Measurements from ENCODE around the gene ARHGAP20.

Gene ARHGAP20

GRCh38 chr11:110734790-110735189 is 22.6 kb upstream of the ARHGAP20 start:
- DNase-seq (no peak), ATAC-seq (no peak)
- Mint-ChIP-seq H3K27me3 (peaks cover 8% of the 10 kb centered on the region), H3K4me3 (no peak overlapping the region), H3K4me1 (no peaks in the 10 kb centered on the region), H3K27ac (no peak overlapping the region), H3K9me3 (no peaks in the 10 kb centered on the region)

GRCh38 chr11:110730773-110731172 is 18.5 kb upstream of the ARHGAP20 start:
- no peak for DNase-seq
- Mint-ChIP-seq H3K9me3 (peaks cover 5 to 9% of the 10 kb centered on the region in 2 donors), H3K4me3 (no peak overlapping the region), H3K27me3 (peaks cover 34% of the 10 kb centered on the region), H3K4me1 (no peaks in the 10 kb centered on the region), H3K27ac (no peak overlapping the region)
- ATAC-seq: no peak

GRCh38 chr11:110728883-110729282 is 16.6 kb upstream of the ARHGAP20 start:
- H3K4me3 Mint-ChIP-seq: no peak overlapping the region
- H3K4me1 Mint-ChIP-seq: no peaks in the 10 kb centered on the region
- DNase-seq (no peak), ATAC-seq (no peak)
- H3K27ac Mint-ChIP-seq: no peak overlapping the region
- H3K9me3 Mint-ChIP-seq: peaks cover 5 to 9% of the 10 kb centered on the region in 2 donors
- peaks cover 30% of the 10 kb centered on the region for H3K27me3 Mint-ChIP-seq

DNA sequence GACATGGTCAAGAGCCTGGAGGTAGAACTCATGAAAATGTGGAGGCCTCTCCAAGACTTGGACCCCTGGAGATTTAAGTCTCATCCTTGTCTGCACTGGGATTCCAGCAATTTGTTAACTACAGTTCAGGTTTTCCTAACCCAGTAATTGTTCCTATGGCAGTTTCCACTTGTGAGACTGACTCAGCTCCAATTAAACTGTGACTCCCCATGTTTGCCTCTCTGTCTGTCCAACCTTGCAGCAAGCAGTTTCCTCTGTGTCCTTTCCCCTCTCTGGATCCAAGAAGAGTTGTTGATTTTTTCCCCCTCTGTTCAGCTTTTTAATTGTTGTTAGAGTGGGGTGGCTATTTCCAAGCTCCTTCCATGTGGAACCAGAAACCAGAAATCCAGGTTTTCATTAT is 16.2 kb upstream of the ARHGAP20 start:
- H3K4me1 Mint-ChIP-seq: no peaks in the 10 kb centered on the region
- ATAC-seq: no peak
- no peak overlapping the region for H3K27ac Mint-ChIP-seq
- peaks cover 30% of the 10 kb centered on the region for H3K27me3 Mint-ChIP-seq
- no peak for DNase-seq
- H3K4me3 Mint-ChIP-seq: no peak overlapping the region
- peaks cover 5 to 9% of the 10 kb centered on the region in 2 donors for H3K9me3 Mint-ChIP-seq

- Mint-ChIP-seq H3K27ac (no peak overlapping the region), H3K4me1 (no peaks in the 10 kb centered on the region), H3K27me3 (peaks cover 34% of the 10 kb centered on the region), H3K9me3 (peaks cover 5 to 9% of the 10 kb centered on the region in 2 donors), H3K4me3 (no peak overlapping the region)
- ATAC-seq (no peak), DNase-seq (no peak)
Measured at GRCh38 chr11:110724358-110724757, 12.1 kb upstream of the ARHGAP20 start.

- Mint-ChIP-seq H3K27ac (no peak overlapping the region), H3K4me3 (no peak overlapping the region), H3K27me3 (peaks cover 11% of the 10 kb centered on the region), H3K4me1 (no peaks in the 10 kb centered on the region), H3K9me3 (no peaks in the 10 kb centered on the region)
- no peak for ATAC-seq
- no peak for DNase-seq
Measured at GRCh38 chr11:110720431-110721275, 8.4 kb upstream of the ARHGAP20 start.

- no peak for ATAC-seq
- Mint-ChIP-seq H3K4me1 (peaks cover 14% of the 10 kb centered on the region), H3K9me3 (no peaks in the 10 kb centered on the region), H3K4me3 (no peak overlapping the region), H3K27me3 (peaks cover 29% of the 10 kb centered on the region), H3K27ac (no peak overlapping the region)
- DNase-seq: no peak
Measured at GRCh38 chr11:110716361-110716760, 4.1 kb upstream of the ARHGAP20 start.

DNA sequence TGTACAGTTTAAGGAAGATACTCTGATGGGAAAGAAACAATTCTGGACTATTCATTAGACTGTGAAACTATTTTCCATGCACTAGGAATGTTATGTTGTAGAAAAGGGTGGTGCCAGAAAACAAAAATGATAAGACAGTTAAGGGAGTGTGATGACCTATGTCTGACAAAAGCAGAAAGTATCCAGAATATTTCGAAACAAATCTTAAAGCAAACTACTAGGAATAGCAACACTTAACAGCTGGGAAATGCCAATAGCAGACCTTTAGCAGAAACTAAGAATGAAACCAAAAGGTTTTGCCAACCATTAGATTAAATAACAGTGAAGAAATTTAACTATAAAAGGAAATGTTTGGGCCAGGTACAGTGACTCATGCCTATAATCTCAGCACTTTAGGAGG is 3.3 kb upstream of the ARHGAP20 start:
- ATAC-seq (no peak), DNase-seq (no peak)
- Mint-ChIP-seq H3K27ac (no peak overlapping the region), H3K4me3 (no peak overlapping the region), H3K4me1 (peaks cover 23% of the 10 kb centered on the region), H3K27me3 (peaks cover 38% of the 10 kb centered on the region), H3K9me3 (no peaks in the 10 kb centered on the region)

DNA sequence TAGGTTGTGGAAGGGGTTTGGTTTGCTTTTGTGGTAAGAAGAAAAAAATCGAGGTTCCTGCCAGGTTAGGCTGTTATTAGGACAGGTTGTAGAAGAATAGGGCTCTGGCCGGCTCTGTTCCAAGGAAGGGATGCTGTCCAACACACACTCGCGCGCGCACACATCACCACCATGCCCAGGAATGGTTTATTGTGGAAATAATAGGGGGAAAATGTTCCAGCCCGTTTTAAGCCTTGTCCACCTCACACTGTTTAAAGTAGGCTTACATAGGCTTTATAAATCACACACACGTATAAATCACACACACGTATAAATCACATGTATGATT is 1.2 kb upstream of the ARHGAP20 start:
- Mint-ChIP-seq H3K9me3 (no peaks in the 10 kb centered on the region), H3K27ac (no peak overlapping the region), H3K4me3 (peak overlapping the region; percentile 64 to 71), H3K4me1 (peaks cover 25% of the 10 kb centered on the region), H3K27me3 (peaks cover 59% of the 10 kb centered on the region)
- ATAC-seq (no peak), DNase-seq (no peak)

- peaks cover 64% of the 10 kb centered on the region for H3K27me3 Mint-ChIP-seq
- ATAC-seq: peak; percentile 56
Measured at GRCh38 chr11:110712659-110713448, 617 bp upstream of the ARHGAP20 start.

DNA sequence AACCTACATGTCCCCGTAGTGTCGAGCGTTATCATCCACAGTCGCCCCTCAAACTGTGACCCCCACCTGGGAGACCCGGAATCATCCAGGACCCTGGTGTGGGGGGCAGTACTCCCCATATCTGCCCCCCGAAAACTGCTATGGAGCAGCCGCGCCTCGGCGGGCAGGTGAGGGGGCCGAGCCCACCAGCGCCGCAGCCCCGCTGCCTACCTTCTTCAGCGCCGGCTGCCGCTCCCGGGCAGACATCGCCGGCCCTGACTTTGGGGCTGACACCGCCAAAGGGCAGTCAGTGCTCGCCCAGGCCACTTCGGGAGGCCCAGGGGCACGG is 825 bp downstream of the ARHGAP20 start:
- ATAC-seq: peak; percentile 15
- Mint-ChIP-seq H3K27me3 (peaks cover 70% of the 10 kb centered on the region), H3K9me3 (no peaks in the 10 kb centered on the region)

More at GRCh38 chr11:110712659-110713448, 617 bp upstream of the ARHGAP20 start:
- peaks cover 25% of the 10 kb centered on the region for H3K4me1 Mint-ChIP-seq
- no peaks in the 10 kb centered on the region for H3K9me3 Mint-ChIP-seq
- DNase-seq: peak in 1 of 2 donors; percentile 1
- no peak overlapping the region for H3K27ac Mint-ChIP-seq
- H3K4me3 Mint-ChIP-seq: peak overlapping the region; percentile 64 to 71

DNA sequence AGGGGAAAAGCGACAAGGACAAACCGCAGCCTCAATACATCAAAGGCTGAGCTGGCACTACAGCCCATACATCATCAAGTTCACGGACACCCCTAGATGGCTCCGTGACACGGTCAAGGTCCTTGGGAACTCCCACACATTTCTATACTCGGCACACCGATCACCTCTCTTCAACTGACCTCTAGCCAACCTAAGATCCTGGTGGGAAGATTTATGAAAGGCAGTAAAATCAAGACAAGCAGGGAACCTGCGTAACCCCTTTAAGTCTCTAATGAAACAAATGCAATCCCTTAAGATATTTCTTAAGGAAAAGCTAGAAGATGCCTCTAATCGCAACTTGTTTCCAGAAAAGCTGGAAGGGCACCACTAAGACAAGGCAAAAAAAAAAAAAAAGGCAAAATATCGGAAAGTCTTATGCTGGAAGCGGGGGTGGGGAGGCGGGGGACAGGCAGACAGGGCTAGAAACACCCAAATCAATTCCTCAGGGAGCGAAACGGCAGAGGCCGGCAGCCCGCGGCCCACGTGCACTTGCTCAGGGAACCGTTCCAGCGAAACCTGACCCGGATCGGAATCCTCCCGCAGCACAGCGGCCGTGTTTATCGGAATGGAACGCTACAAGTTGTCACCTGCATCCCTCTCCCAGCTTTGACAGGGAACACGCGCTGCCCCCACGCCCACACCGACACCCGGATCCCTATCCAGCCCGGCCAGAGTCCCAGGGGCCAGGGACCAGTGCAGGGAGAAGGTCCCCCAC is 1.4 kb downstream of the ARHGAP20 start:
- DNase-seq (no peak), ATAC-seq (no peak)
- Mint-ChIP-seq H3K4me3 (peak overlapping the region; percentile 69 to 81), H3K4me1 (peaks cover 25% of the 10 kb centered on the region), H3K27me3 (peaks cover 70% of the 10 kb centered on the region), H3K9me3 (no peaks in the 10 kb centered on the region), H3K27ac (no peak overlapping the region)

More for the DNA sequence above, 825 bp downstream of the ARHGAP20 start:
- no peak for DNase-seq
- H3K4me1 Mint-ChIP-seq: peaks cover 25% of the 10 kb centered on the region
- H3K4me3 Mint-ChIP-seq: peak overlapping the region; percentile 77 to 81
- H3K27ac Mint-ChIP-seq: no peak overlapping the region

GRCh38 chr11:110704210-110704864 is 7.9 kb downstream of the ARHGAP20 start:
- no peak overlapping the region for H3K27ac Mint-ChIP-seq
- no peak overlapping the region for H3K4me3 Mint-ChIP-seq
- no peak for ATAC-seq
- H3K9me3 Mint-ChIP-seq: no peaks in the 10 kb centered on the region
- peaks cover 26% of the 10 kb centered on the region for H3K27me3 Mint-ChIP-seq
- no peaks in the 10 kb centered on the region for H3K4me1 Mint-ChIP-seq
- DNase-seq: no peak

DNA sequence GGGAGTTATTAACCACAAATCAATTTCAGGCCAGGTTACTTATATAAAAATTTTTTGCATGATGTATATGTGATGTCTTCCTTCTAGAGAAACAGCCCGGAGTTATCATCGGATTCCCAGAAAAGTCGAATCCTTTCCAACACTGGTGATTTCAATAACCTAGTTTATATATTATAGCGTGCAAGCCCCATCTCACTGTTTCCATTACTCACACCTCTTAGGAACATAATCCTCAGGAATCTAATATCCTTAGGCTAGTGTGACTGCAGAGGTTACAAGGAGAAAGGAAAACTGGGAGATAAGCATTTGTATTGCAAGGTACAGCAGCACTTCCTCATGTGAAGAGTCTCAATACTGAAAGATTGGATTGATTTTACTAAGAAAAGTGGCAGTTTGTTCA is 20.3 kb downstream of the ARHGAP20 start:
- DNase-seq (no peak), ATAC-seq (no peak)
- H3K4me1 Mint-ChIP-seq: no peaks in the 10 kb centered on the region
- H3K27me3 Mint-ChIP-seq: no peaks in the 10 kb centered on the region
- no peak overlapping the region for H3K27ac Mint-ChIP-seq
- no peak overlapping the region for H3K4me3 Mint-ChIP-seq
- no peaks in the 10 kb centered on the region for H3K9me3 Mint-ChIP-seq

DNA sequence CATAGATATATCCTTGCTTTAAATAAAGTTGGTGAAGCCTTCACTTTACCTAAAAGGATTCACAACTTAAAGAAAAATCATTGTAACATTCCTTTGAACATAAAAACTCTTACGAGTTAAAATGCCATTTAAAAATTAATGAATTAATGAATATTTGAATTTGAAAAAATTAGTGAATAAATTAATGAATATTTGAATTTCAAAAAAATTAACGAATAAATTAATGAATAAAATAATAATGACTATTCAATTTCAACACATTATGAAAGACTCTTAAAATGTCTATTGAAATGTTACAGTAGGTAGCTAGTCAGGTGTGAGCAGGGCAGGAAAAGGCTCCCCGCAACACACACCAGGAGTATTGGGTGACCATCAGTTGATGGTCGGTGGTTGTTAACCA is 22.9 kb downstream of the ARHGAP20 start:
- no peak for ATAC-seq
- Mint-ChIP-seq H3K9me3 (no peaks in the 10 kb centered on the region), H3K4me1 (no peaks in the 10 kb centered on the region), H3K4me3 (no peak overlapping the region), H3K27me3 (no peaks in the 10 kb centered on the region), H3K27ac (no peak overlapping the region)
- DNase-seq: no peak

Data from stimulated activated naive CD8-positive, alpha-beta T cell treated with anti-CD3 and anti-CD28 coated beads, Interleukin-15, amount 100 ng/mL, for 72 hours (primary cell).